ENCODE results near the gene ZNF804A. TPM values are rescaled to one million over a fixed set of nuclear protein-coding genes. Genes with fewer than 3 reads are reported as not detected.

The ZNF804A gene
- total RNA-seq (2021; fragmentation: NEBNext Ultra II Directional; extraction: Animal tissue kit (Norgen Biotek cat#: 25700)) (not detected in 2 replicates), polyA plus RNA-seq (2011; rRNA removed) (0.02 TPM in 2 replicates), polyA minus RNA-seq (2011; rRNA and poly(A)+ RNA removed) (not detected in 2 replicates)
- 0.01 TPM for polyA plus RNA-seq (2011; cell fraction: cytosol; rRNA removed)
- polyA plus RNA-seq (2011; cell fraction: nucleus; rRNA removed): not detected
- not detected in 4 replicates for polyA plus RNA-seq (2012, experiment 1 of 2)
- polyA plus RNA-seq (2012, experiment 2 of 2): not detected
- 0.04 TPM for polyA plus RNA-seq (2013, experiment 1 of 2)
- 0.04 TPM for polyA plus RNA-seq (2013, experiment 2 of 2)
- not detected for polyA minus RNA-seq (2011; cell fraction: cytosol; rRNA and poly(A)+ RNA removed)
- not detected for polyA minus RNA-seq (2011; cell fraction: nucleus; rRNA and poly(A)+ RNA removed)
- long read RNA-seq, experiment 1: 0 reads
- long read RNA-seq, experiment 2: 0 reads

GRCh38 chr2:184598316-184599053 is at the start of gene ZNF804A:
Gene ZNF804A, plus strand, starts transcription at chr2:184598529. Its CDS starts 431 bp downstream, at chr2:184598960.
- Histone ChIP-seq H3K27ac (ENCODE audit: low read depth, low read length) (no peak within 1 kb of the TSS), H3K79me2 (ENCODE audit: control insufficient read depth in 1 of 2, insufficient read depth in 2 of 2, low read length in 2 of 2) (no peaks in the 10 kb centered on the region), H2AFZ (ENCODE audit: low read length) (peak within 1 kb of the TSS; percentile 87), H3K4me2 (ENCODE audit: insufficient read depth in 1 of 2, low read depth in 2 of 2, low read length in 2 of 2) (peak within 1 kb of the TSS; percentile 71 to 92), H3K18ac (ENCODE audit: extremely low read depth, low read length) (no peak within 1 kb of the TSS), H3K23me2 (ENCODE audit: low read depth, low read length) (peaks cover 16% of the 10 kb centered on the region), H3K79me1 (ENCODE audit: low read depth, low read length) (no peaks in the 10 kb centered on the region), H3K23ac (ENCODE audit: insufficient read length) (no peak within 1 kb of the TSS), H2BK15ac (ENCODE audit: low read length) (no peak within 1 kb of the TSS), H2AK5ac (ENCODE audit: low read depth, low read length) (no peak within 1 kb of the TSS), H2BK12ac (ENCODE audit: low read depth, low read length) (no peak within 1 kb of the TSS), H4K5ac (ENCODE audit: insufficient read length, low read depth, low read length) (no peak within 1 kb of the TSS), H3K36me3 (ENCODE audit: control insufficient read depth in 2 of 4, insufficient read depth in 4 of 4, low read length in 3 of 4) (no peaks in the 10 kb centered on the region), H2BK20ac (ENCODE audit: low read length) (no peak within 1 kb of the TSS), H3K9ac (replicated peaks in 1 of 4; ENCODE audit: extremely low read depth in 1 of 4, low read depth in 3 of 4, low read length in 3 of 4) (peak within 1 kb of the TSS in 2 of 4 experiments; percentile 28 to 57; a peak in 1 of 7 replicates), H4K8ac (ENCODE audit: extremely low read depth, insufficient read depth, low read length) (peak within 1 kb of the TSS; percentile 57), H4K91ac (replicated peaks; ENCODE audit: insufficient read length, low read length) (no peak within 1 kb of the TSS), H3K56ac (replicated peaks; ENCODE audit: insufficient read length, low read depth, low read length) (no peak within 1 kb of the TSS), H3K14ac (ENCODE audit: insufficient read length) (no peak within 1 kb of the TSS), H2BK120ac (replicated peaks; ENCODE audit: low read depth, low read length) (no peak within 1 kb of the TSS), H3K4ac (replicated peaks; ENCODE audit: insufficient read length, low read depth, low read length) (no peak within 1 kb of the TSS), H3K4me3 (ENCODE audit: extremely low read depth in 1 of 4, insufficient read depth in 2 of 4, low read depth in 3 of 4, low read length in 4 of 4) (peak within 1 kb of the TSS; percentile 42 to 73 (median 54)), H4K20me1 (replicated peaks in 1 of 2; ENCODE audit: control insufficient read depth in 1 of 2, insufficient read depth in 2 of 2, low read length in 2 of 2) (no peaks in the 10 kb centered on the region), H3K4me1 (replicated peaks in 1 of 4; ENCODE audit: control insufficient read depth in 3 of 4, insufficient read depth in 4 of 4, low read length in 3 of 4) (peaks cover 0 to 3% (median 1%) of the 10 kb centered on the region in 4 experiments; a peak in 3 of 7 replicates), H3K9me3 (ENCODE audit: insufficient read depth in 2 of 2, low read depth in 1 of 2, low read length in 1 of 2) (no peaks in the 10 kb centered on the region), H2BK5ac (ENCODE audit: low read depth, low read length) (no peak within 1 kb of the TSS), H3K27me3 (replicated peaks in 1 of 4; ENCODE audit: control insufficient read depth in 3 of 4, extremely low read depth in 1 of 4, insufficient read depth in 3 of 4, low read length in 3 of 4) (peaks cover 10 to 26% (median 18%) of the 10 kb centered on the region in 4 experiments)
- CTCF ChIA-PET (ENCODE audit: partially characterized antibody): interaction anchor here (1.7 kb wide), 1 partner anchor 13 kb away, joined by 11 read pairs; no protein-coding TSS in a partner anchor
- peak in 1 of 2 experiments; percentile 63 for DNase-seq (ENCODE audit: low read depth in 1 of 2, low spot score in 2 of 2)
- 4% methylated on average over 55 of the region's 88 CpGs; no CpG with 5 or more reads in 1 of the 2 experiments for WGBS, 2 experiments (ENCODE audit: extremely low coverage in 1 of 2, insufficient coverage in 1 of 2, insufficient read length in 1 of 2, insufficient replicate concordance in 2 of 2, low coverage in 1 of 2, low lambda C conversion rate in 2 of 2, missing lambda C conversion rate in 1 of 2)
- POLR2A ChIA-PET (ENCODE audit: partially characterized antibody): no interaction called here
- no peak for FAIRE-seq
- TF ChIP-seq ATF3 (IDR thresholded peaks at IDR 0.05; ENCODE audit: insufficient read depth, low read depth, low read length): no peak
- TF ChIP-seq GABPA (IDR thresholded peaks at IDR 0.05; ENCODE audit: borderline replicate concordance, insufficient read depth, low read length): no peak
- peak; percentile 59; the same call in 1 of the 2 replicates for TF ChIP-seq TBP (IDR thresholded peaks at IDR 0.05; ENCODE audit: low read depth, low read length)
- TF ChIP-seq CREB1 (IDR thresholded peaks at IDR 0.05): no peak
- 0 out of 2 replicates have a peak, but pooled peaks have one; percentile 27 for TF ChIP-seq TAF1 (IDR thresholded peaks at IDR 0.05; ENCODE audit: low read depth, low read length)
- TF ChIP-seq EZH2 (IDR thresholded peaks at IDR 0.05; ENCODE audit: low read depth, low read length, severe bottlenecking): peak; percentile 67
- TF ChIP-seq JUND (IDR thresholded peaks at IDR 0.05; ENCODE audit: low read length): no peak
- no peak for TF ChIP-seq EP300 (IDR thresholded peaks at IDR 0.05; ENCODE audit: borderline replicate concordance in 1 of 2, low read depth in 2 of 2, low read length in 2 of 2)
- TF ChIP-seq NANOG (IDR thresholded peaks at IDR 0.05; ENCODE audit: insufficient read depth, low read depth, low read length, poor library complexity, severe bottlenecking): no peak

Data from H1 (cell line).